GM12892 (cell line): ENCODE measurements around the gene FAM240A.

Experiments used
- POLR2A ChIP-seq: IDR thresholded peaks from 2 replicates; pipeline ENCODE4 v1.6.1; 2011; ENCODE audit warnings: low read depth, low read length, control low read depth
- POLR2AphosphoS5 ChIP-seq: IDR thresholded peaks from 2 replicates; pipeline ENCODE4 v1.6.1; 2011; ENCODE audit warnings: low read depth, low read length, control low read depth

GRCh38 chr3:46584598-46585467 is 27.5 kb upstream of the FAM240A start:
- TF ChIP-seq POLR2AphosphoS5, result no peak
- no peak for TF ChIP-seq POLR2A
